Nephron progenitor cell (in vitro differentiated cells): ENCODE results near the gene STAT2.
"Not testable (repeated sequence)": the region's sequence is repeated elsewhere in the genome, so short reads cannot be mapped to it uniquely, and the experiment has no call there.

Experiments used
- DNase-seq: peaks from one replicate; pipeline ENCODE4 v3.0.0; 2021
- H3K27ac Mint-ChIP-seq: 2 replicates; pipeline ENCODE4 v1.8.0; 2021; ENCODE audit warnings: mild to moderate bottlenecking, moderate library complexity, mixed read lengths
- H3K27me3 Mint-ChIP-seq: 2 replicates; pipeline ENCODE4 v1.8.0; 2021; ENCODE audit warnings: mild to moderate bottlenecking, low read depth, mixed read lengths; ENCODE audit not compliant: poor library complexity
- H3K36me3 Mint-ChIP-seq: 2 replicates; pipeline ENCODE4 v1.8.0; 2021; ENCODE audit warnings: low read depth, mixed read lengths
- H3K4me1 Mint-ChIP-seq: 2 replicates; pipeline ENCODE4 v1.8.0; 2021; ENCODE audit warnings: mixed read lengths
- H3K4me3 Mint-ChIP-seq: 2 replicates; pipeline ENCODE4 v1.8.0; 2021; ENCODE audit warnings: mild to moderate bottlenecking, moderate library complexity, mixed read lengths
- H3K9me3 Mint-ChIP-seq: 2 replicates; pipeline ENCODE4 v1.8.0; 2021; ENCODE audit warnings: mild to moderate bottlenecking, moderate library complexity, mixed read lengths
- CTCF ChIP-seq: fragments of 200-600 bp; sonication (generic); IDR thresholded peaks from 2 replicates; pipeline ENCODE4 v1.5.0; 2021; ENCODE audit warnings: antibody characterized with exemption

The STAT2 gene

GRCh38 chr12:56326126-56326525, 33.8 kb downstream of the STAT2 start:
- TF ChIP-seq CTCF, result no peak
- Mint-ChIP-seq H3K36me3 (peaks cover 31% of the 10 kb centered on the region), H3K4me3 (no peak overlapping the region), H3K27me3 (no peaks in the 10 kb centered on the region), H3K27ac (no peak overlapping the region), H3K4me1 (no peaks in the 10 kb centered on the region), H3K9me3 (no peaks in the 10 kb centered on the region)
- DNase-seq, result no peak

- Mint-ChIP-seq H3K36me3 (peaks cover 41% of the 10 kb centered on the region), H3K4me3 (no peak overlapping the region), H3K4me1 (no peaks in the 10 kb centered on the region), H3K27ac (no peak overlapping the region), H3K27me3 (no peaks in the 10 kb centered on the region), H3K9me3 (no peaks in the 10 kb centered on the region)
- TF ChIP-seq CTCF, result no peak
- no peak for DNase-seq
Observed at GRCh38 chr12:56324206-56324605, 35.7 kb downstream of the STAT2 start.

GRCh38 chr12:56321610-56322009, 38.3 kb downstream of the STAT2 start:
- not testable (repeated sequence) for H3K27me3 Mint-ChIP-seq, H3K9me3 Mint-ChIP-seq, H3K4me1 Mint-ChIP-seq, DNase-seq, H3K27ac Mint-ChIP-seq, H3K4me3 Mint-ChIP-seq
- peaks cover 27% of the 10 kb centered on the region for H3K36me3 Mint-ChIP-seq

GRCh38 chr12:56321027-56321426, 38.9 kb downstream of the STAT2 start:
- Mint-ChIP-seq H3K4me1 (peaks cover 5% of the 10 kb centered on the region), H3K9me3 (no peaks in the 10 kb centered on the region), H3K36me3 (peaks cover 27% of the 10 kb centered on the region), H3K4me3 (no peak overlapping the region), H3K27me3 (no peaks in the 10 kb centered on the region), H3K27ac (no peak overlapping the region)
- no peak for DNase-seq
- no peak for TF ChIP-seq CTCF

GRCh38 chr12:56317675-56318074, 42.2 kb downstream of the STAT2 start:
- no peaks in the 10 kb centered on the region for H3K27me3 Mint-ChIP-seq
- H3K27ac Mint-ChIP-seq, result no peak overlapping the region
- TF ChIP-seq CTCF, result no peak
- no peak overlapping the region for H3K4me3 Mint-ChIP-seq
- no peaks in the 10 kb centered on the region for H3K9me3 Mint-ChIP-seq
- H3K4me1 Mint-ChIP-seq, result peaks cover 18% of the 10 kb centered on the region
- no peak for DNase-seq
- peaks cover 17% of the 10 kb centered on the region for H3K36me3 Mint-ChIP-seq

GRCh38 chr12:56315622-56316473, 44.1 kb downstream of the STAT2 start, which contains the start of gene CNPY2:
Gene CNPY2 (minus strand): TSS chr12:56315988. CDS start chr12:56315217, 771 bp downstream.
- peak; percentile 95 for DNase-seq
- Mint-ChIP-seq H3K27me3 (no peaks in the 10 kb centered on the region), H3K9me3 (no peaks in the 10 kb centered on the region), H3K27ac (peak within 1 kb of the TSS; percentile 99), H3K4me1 (peaks cover 18% of the 10 kb centered on the region), H3K4me3 (peak within 1 kb of the TSS; percentile 98), H3K36me3 (peaks cover 24% of the 10 kb centered on the region)
- TF ChIP-seq CTCF, result no peak
